Type B pancreatic cell (in vitro differentiated cells): ENCODE results near the gene TAB2. TPM values are rescaled to one million over a fixed set of nuclear protein-coding genes. Genes with fewer than 3 reads are reported as not detected.

ENCODE experiments used
- DNase-seq: peaks from one replicate; pipeline ENCODE4 v3.0.0; 2021; ENCODE audit warnings: mixed read lengths; ENCODE audit not compliant: unreplicated experiment; ENCODE audit errors: extremely low spot score
- H3K27ac Mint-ChIP-seq: 2 replicates; pipeline ENCODE4 v1.8.0; 2021; ENCODE audit warnings: mild to moderate bottlenecking, mixed read lengths
- H3K27me3 Mint-ChIP-seq: 2 replicates; pipeline ENCODE4 v1.8.0; 2021; ENCODE audit warnings: mixed read lengths
- H3K36me3 Mint-ChIP-seq: 2 replicates; pipeline ENCODE4 v1.8.0; 2021; ENCODE audit warnings: mixed read lengths
- H3K4me1 Mint-ChIP-seq: one replicate; pipeline ENCODE4 v1.8.0; 2021; ENCODE audit warnings: mixed read lengths; ENCODE audit not compliant: unreplicated experiment
- H3K4me3 Mint-ChIP-seq: 2 replicates; pipeline ENCODE4 v1.8.0; 2021; ENCODE audit warnings: mild to moderate bottlenecking, mixed read lengths
- H3K9me3 Mint-ChIP-seq: 2 replicates; pipeline ENCODE4 v1.8.0; 2021; ENCODE audit warnings: mixed read lengths
- total RNA-seq: library from RNA; stranded (reverse); gene quantifications from 2 replicates; pipeline ENCODE4 v1.2.1, GENCODE V29; 2021; ENCODE audit warnings: low replicate concordance
- TF ChIP-seq, protein P1 (sequence below): fragments of 200-600 bp; sonication (generic); conservative IDR thresholded peaks from 2 replicates; pipeline ENCODE4 v1.5.0; 2021; ENCODE audit warnings: antibody characterized with exemption, mild to moderate bottlenecking

TAB2 gene
- total RNA-seq, 1 donor from 2014 or later = 58.7 TPM

DNA sequence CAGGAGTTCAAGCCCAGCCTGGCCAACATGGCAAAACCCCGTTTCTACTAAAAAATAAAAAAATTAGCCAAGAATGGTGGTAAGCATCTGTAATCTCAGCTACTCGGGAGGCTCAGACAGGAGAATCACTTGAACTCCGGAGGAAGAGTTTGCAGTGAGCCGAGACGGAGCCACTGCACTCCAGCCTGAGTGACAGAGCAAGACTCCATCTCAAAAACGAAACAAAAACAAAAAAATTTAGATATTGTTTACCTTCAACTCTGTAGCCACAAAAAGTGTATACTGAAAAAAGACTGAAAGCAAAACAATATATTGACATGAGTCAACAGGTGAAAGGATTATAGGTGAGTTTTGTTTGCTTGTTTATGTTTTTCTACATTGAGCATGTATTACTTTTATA lies 30.6 kb upstream of the TAB2 start:
- DNase-seq = no peak
- no peak overlapping the region for H3K27ac Mint-ChIP-seq
- no peak overlapping the region for H3K4me3 Mint-ChIP-seq
- no peaks in the 10 kb centered on the region for H3K4me1 Mint-ChIP-seq
- H3K9me3 Mint-ChIP-seq = no peaks in the 10 kb centered on the region
- TF ChIP-seq, protein P1, sequence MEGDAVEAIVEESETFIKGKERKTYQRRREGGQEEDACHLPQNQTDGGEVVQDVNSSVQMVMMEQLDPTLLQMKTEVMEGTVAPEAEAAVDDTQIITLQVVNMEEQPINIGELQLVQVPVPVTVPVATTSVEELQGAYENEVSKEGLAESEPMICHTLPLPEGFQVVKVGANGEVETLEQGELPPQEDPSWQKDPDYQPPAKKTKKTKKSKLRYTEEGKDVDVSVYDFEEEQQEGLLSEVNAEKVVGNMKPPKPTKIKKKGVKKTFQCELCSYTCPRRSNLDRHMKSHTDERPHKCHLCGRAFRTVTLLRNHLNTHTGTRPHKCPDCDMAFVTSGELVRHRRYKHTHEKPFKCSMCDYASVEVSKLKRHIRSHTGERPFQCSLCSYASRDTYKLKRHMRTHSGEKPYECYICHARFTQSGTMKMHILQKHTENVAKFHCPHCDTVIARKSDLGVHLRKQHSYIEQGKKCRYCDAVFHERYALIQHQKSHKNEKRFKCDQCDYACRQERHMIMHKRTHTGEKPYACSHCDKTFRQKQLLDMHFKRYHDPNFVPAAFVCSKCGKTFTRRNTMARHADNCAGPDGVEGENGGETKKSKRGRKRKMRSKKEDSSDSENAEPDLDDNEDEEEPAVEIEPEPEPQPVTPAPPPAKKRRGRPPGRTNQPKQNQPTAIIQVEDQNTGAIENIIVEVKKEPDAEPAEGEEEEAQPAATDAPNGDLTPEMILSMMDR = no peak
- no peaks in the 10 kb centered on the region for H3K36me3 Mint-ChIP-seq
- no peaks in the 10 kb centered on the region for H3K27me3 Mint-ChIP-seq

DNA sequence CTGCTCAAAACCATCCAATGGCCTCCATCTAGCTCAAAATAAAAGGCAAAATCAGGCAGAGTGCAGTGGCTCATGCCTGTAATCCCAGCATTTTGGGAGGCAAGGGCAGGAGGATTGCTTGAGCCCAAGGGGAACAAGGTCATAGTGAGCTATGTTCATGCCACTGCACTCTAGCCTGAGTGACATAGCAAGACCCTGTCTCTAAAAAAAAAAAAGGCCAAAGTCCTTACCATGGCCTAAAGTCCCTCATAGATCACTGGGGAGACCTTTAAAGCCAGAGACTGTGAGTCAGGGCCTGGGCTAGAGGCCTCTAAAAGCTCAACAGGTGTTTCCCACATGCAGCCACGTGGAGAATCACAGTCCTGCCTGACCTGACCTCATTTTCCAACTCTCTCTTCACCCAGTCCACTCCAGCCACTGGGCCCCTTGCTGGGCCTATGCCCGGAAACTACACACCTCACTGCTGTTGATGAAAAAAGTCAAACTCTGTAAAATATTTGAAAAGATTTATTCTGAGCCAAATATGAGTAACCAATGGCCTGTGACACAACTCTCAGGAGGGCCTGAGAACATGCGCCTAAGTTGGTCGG lies 28.2 kb upstream of the TAB2 start:
- TF ChIP-seq, protein P1 = no peak
- Mint-ChIP-seq H3K27me3 (no peaks in the 10 kb centered on the region), H3K27ac (no peak overlapping the region), H3K4me3 (no peak overlapping the region), H3K36me3 (no peaks in the 10 kb centered on the region), H3K4me1 (no peaks in the 10 kb centered on the region), H3K9me3 (no peaks in the 10 kb centered on the region)
- DNase-seq = no peak

DNA sequence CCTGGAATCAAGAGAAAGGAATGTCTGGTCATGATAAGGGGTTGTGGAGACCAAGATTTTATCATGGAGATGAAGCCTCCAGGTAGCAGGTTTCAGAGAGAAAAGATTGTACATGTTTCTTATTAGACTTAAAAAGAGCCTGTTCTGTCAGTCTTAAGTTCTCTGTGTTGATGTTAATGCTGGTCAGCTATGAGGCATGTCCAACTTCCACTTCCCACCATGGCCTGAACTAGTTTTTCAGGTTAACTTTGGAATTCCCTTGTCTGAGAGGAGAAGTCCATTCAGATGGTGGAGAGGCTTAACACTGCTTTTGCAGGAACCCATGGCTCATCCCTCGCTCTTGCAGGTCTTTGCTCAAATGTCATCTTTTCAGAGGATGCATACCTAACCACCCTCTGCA lies 27.5 kb upstream of the TAB2 start:
- no peak overlapping the region for H3K27ac Mint-ChIP-seq
- H3K4me1 Mint-ChIP-seq = no peaks in the 10 kb centered on the region
- TF ChIP-seq, protein P1 = no peak
- H3K4me3 Mint-ChIP-seq = no peak overlapping the region
- H3K36me3 Mint-ChIP-seq = no peaks in the 10 kb centered on the region
- no peaks in the 10 kb centered on the region for H3K27me3 Mint-ChIP-seq
- no peaks in the 10 kb centered on the region for H3K9me3 Mint-ChIP-seq
- DNase-seq = no peak

DNA sequence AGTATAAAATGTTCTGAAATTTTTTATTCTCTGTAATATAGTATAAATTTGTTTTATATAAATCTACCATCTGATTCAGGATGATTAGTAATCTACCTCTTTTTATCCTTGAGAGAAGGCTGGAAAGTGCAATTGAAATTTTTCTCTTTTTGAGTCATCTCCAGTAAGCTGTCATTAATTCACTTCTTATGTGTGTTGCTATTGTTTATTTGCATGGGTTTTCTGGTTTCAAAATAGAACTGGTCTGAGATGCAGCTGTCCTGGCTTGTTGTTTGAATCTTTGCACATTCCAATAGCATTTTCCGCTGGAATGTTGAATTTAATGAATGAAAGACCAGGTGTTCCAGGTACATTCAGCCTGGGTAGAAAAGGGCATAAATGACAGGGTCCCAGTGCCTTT lies 24.3 kb upstream of the TAB2 start:
- TF ChIP-seq, protein P1 = no peak

DNA sequence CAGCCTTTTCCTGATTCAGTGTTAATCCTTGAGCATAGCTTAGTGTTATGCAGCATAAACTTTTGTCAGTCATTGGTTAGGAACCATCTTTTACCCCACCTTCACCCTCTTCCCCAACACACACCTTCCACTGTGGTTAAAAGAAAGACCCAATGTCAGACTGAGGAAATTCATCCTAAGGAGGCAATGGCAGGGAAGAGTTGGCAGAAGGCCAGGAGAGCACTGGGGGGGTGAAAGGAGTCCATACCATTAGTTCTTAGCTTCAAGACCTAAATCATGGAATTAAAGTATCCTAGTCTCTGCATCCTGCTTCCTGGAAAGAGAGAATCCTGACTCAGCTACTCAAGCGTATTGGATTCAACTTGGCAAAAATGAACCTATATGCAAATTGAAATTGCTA lies 16.9 kb upstream of the TAB2 start:
- no peak overlapping the region for H3K27ac Mint-ChIP-seq
- H3K9me3 Mint-ChIP-seq = peaks cover 2% of the 10 kb centered on the region
- no peak for DNase-seq
- H3K36me3 Mint-ChIP-seq = no peaks in the 10 kb centered on the region
- H3K4me1 Mint-ChIP-seq = peaks cover 5% of the 10 kb centered on the region
- H3K4me3 Mint-ChIP-seq = no peak overlapping the region
- H3K27me3 Mint-ChIP-seq = no peaks in the 10 kb centered on the region
- TF ChIP-seq, protein P1 = no peak

More for the DNA sequence above, 24.3 kb upstream of the TAB2 start:
- H3K9me3 Mint-ChIP-seq = peaks cover 7% of the 10 kb centered on the region
- H3K27ac Mint-ChIP-seq = no peak overlapping the region
- H3K4me3 Mint-ChIP-seq = no peak overlapping the region
- no peaks in the 10 kb centered on the region for H3K27me3 Mint-ChIP-seq
- H3K36me3 Mint-ChIP-seq = no peaks in the 10 kb centered on the region
- no peaks in the 10 kb centered on the region for H3K4me1 Mint-ChIP-seq
- no peak for DNase-seq

DNA sequence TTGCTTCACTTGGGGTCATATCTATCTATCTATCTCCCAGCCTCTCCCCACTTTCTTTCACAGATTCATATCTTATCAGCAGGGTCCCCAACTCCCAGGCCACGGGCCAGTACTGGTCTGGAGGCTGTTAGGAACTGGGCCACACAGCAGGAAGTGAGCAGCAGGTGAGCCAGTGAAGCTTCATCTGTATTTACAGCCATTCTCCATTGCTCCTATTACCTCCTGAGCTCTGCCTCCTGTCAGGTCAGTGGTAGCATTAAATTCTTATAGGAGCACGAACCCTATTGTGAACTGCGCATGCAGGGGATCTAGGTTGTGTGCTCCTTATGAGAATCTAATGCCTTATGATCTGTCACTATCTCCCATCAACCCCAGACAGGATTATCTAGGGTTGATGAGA lies 14.8 kb upstream of the TAB2 start:
- Mint-ChIP-seq H3K4me3 (no peak overlapping the region), H3K36me3 (no peaks in the 10 kb centered on the region), H3K9me3 (no peaks in the 10 kb centered on the region), H3K4me1 (peaks cover 5% of the 10 kb centered on the region), H3K27me3 (no peaks in the 10 kb centered on the region), H3K27ac (no peak overlapping the region)
- TF ChIP-seq, protein P1 = no peak
- DNase-seq = no peak
